Suprapubic skin (tissue), 4 donors: ENCODE data around the gene CALR3.

Experiments used
- CTCF ChIP-seq, 2 donors: fragments of 200-600 bp in 1 of 2; fragments of 450-650 bp in 1 of 2; sonication (generic) in 1 of 2; IDR thresholded peaks; one replicate each; pipeline ENCODE4 v1.5.1; 2016 to 2019; ENCODE audit warnings: antibody characterized with exemption in 2 of 2, mild to moderate bottlenecking in 1 of 2, moderate library complexity in 1 of 2
- POLR2A ChIP-seq, 2 donors: fragments of 450-650 bp; IDR thresholded peaks; one replicate each; pipeline ENCODE4 v1.6.1; 2017; ENCODE audit warnings: antibody characterized with exemption in 2 of 2, mild to moderate bottlenecking in 2 of 2, moderate library complexity in 2 of 2
- POLR2AphosphoS5 ChIP-seq, 3 donors: sonication (generic); formaldehyde crosslinking; IDR thresholded peaks; one replicate each; pipeline ENCODE4 v1.6.1; 2017; ENCODE audit warnings: antibody characterized with exemption in 3 of 3

GRCh38 chr19:16465239-16465638 lies 30.7 kb downstream of the CALR3 start:
- TF ChIP-seq POLR2A (IDR thresholded peaks at IDR 0.05) (no peak), CTCF (IDR thresholded peaks at IDR 0.05) (no peak), POLR2AphosphoS5 (IDR thresholded peaks at IDR 0.05) (no peak)
